Activated CD4-positive, CD25-positive, alpha-beta regulatory T cell treated with anti-CD3 and anti-CD28 coated beads, Interleukin-2, amount 50 U/mL, for 16 hours (primary cell): ENCODE results near the gene GATC.
"Not testable (repeated sequence)": the region's sequence is repeated elsewhere in the genome, so short reads cannot be mapped to it uniquely, and the experiment has no call there.

ENCODE experiments used
- DNase-seq: peaks from one replicate; pipeline ENCODE4 v3.0.0-alpha.2; 2020; ENCODE audit warnings: low read depth, low spot score

The GATC gene

DNA sequence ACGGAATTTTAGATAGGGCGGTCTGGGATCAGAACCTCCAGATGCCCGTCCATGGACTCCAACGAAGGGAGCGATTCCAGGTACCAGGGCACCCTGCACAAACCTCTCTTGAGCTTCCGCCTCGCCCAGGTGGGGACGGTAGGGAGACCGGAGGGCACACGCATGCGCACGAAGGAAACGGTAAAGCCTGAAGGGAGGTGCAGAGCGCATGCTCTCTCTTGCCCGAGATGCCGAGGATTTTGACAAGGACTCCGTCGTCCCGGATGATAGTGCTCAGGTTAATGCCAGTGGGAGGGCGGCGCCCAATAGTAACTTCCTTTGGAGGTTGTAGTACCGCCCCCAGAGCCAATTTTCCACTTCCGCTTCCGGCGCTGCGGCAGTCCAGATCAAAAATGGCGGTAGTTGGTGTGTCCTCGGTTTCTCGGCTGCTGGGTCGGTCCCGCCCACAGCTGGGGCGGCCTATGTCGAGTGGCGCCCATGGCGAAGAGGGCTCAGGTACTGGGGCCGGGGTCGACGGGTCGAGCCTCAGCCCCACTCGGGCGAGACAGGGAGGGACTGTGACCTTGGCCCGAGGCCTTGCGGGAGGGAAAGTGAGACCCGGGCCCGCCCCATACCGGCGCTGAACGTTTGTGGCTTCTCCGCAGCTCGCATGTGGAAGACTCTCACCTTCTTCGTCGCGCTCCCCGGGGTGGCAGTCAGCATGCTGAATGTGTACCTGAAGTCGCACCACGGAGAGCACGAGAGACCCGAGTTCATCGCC, 8.3 kb upstream of the GATC start, which contains the start of gene COX6A1:
COX6A1 (plus strand) TSS at position 379 of the 760 bp plus-strand sequence; CDS start at position 393, 14 bp downstream.
- DNase-seq, result peak; percentile 97

DNA sequence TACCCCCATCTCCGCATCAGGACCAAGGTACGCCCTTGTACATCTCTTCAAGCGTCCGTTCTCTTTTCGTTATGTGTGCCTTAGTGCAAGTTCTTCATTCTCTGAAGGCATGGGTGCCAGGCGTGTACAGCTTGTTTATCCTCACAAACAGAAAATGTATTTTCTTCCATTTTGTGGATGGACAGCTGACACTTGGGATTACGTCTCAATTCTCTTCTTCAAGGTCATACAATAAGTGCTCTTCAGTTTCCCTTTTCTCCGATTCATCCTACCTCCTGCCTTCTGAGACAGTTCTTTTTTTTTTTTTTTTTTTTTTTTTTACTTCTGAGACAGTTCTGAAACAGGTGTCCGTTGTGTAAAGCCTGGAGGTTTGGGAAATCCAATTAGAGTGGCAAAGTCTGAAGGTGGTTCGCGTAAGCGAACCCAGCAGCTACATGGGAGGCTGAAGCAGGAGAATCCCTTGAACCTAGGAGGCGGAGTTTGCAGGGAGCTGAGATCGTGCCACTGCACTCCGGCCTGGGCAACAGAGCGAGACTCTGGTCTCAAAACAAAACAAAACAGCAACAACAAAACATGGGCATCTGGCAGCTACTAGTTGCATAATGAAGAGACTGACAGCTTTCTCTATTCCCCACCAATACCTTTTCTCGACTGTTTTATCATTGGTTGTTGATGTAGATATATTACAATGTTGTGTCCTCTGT, 7.6 kb upstream of the GATC start:
- no peak for DNase-seq

DNA sequence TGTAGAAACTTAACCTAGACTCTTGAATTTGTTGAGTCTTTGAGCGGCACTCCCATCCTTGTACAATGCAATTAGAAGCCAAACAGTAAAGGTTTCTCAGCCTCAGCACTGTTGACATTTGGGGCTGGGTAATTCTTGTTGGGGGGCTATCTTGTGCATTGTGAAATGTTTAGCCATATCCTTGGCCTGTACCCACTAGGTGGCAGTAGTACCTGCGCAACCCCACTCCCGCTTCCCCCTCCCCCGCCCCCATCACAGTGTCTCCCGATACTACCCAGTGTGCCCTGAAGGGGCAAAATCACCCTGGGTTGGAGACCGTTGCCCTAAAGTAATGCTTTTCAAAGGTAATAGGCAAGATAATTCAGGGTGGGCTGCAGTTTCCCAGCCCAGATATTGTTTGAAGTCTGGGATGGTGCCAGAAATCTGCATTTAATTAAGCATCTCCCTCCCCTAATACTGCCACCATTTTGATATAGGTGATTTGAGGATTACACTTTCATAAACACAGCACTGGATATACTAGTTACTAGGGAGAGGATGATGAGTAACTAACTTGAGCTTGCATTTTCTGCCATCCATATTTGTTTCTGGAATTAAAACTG, 6.5 kb upstream of the GATC start:
- peak; percentile 51 for DNase-seq

DNA sequence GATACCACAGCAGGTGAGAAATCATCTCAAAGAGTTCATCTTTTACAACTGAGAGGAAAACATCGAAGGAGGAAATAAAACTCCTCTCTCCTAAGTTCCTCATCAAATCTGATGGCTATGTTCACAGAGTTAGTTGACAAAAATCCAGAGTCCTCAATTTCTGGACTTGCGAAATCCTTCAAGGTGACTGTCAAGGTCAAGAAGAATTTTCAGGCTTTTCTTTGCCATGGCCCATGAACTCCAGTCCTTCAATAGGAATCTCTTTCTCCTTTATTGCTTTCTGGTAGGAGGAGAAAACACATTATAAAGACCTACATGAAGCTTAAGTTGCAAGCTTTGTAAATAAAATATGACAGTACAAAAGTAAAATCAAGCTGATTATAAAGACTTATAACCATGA, 1.6 kb upstream of the GATC start:
- DNase-seq, result no peak

DNA sequence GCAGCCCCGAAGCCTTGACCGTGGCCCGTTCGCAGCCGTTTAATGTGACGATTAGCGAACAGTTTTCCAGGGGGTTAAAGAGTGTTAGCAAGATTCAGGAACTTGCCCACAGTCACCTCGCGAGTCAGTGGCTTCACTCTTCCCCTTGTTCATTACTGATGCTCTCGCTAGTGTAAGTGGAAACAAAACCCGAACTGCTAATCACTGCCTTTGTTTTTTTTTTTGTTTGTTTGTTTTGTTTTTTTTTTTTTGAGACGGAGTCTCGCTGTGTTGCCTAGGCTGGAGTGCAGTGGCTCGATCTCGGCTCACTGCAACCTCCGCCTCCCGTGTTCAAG, 567 bp downstream of the GATC start:
- DNase-seq, result not testable (repeated sequence)

DNA sequence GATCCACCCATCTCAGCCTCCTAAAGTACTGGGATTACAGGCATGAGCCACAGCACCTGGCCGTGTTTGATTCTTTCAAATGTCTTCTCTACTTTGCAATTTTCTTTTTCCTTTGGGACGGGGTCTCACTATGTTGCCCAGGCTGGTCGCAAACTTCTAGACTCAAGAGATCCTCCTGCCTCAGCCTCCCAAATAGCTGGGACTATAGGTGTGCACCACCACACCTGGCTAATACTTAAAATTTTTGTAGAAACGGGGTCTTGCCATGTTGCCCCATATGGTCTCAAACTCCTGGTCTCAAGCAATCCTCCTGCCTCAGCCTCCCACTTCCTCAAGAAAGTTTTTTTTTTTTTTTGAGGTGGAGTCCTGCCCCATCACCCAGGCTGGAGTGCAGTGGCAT, 1.7 kb downstream of the GATC start:
- no peak for DNase-seq

DNA sequence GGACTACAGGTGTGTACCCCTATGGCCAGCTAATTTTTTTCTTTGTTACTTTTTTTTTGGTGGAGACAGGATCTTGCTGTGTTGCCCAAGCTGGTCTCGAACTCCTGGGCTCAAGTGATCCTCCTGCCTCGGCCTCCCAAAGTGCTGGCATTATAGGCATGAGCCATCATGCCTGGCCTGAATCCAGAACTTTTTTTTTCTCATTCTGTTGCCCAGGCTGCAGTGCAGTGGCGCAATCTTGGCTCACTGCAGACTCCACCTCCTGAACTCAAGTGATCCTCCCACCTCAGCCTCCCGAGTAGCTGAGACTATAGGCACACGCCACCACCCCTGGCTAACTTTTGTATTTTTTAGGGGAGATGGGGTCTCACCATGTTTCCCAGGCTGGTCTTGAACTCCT, 6.3 kb downstream of the GATC start:
- DNase-seq, result not testable (repeated sequence)

DNA sequence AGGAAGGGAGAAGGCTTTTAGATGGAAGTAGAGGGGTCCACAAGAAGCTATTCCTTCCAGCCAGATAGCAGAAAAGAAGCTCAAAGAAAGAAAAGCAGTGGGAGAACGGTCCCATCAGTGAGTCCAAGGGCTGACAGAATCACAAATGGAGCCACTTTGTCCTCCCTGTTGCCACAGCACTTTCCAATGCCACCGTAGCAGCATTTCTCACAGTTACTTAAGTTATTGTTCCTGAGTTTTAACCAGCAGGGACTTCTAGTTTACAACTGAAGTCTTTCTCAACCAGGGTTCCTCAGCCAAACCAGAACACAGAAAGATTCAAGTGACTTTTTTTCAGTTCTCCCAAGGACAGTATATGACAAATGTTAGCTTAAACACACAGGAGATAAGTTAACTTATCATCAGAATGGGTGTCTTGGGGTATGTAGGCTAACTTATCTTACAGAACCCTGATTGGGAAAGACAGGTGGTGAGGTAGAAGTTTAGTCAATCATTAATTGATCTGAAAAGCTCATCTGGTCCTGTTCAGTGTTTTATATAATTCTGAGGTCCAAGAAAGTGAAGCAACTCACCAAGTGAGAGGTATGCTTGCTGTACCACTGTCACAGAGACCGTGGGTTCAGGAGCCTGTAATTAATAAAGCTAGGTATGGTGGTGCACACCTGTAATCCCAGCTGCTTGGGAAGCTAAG, 7.0 kb downstream of the GATC start:
- DNase-seq, result no peak

DNA sequence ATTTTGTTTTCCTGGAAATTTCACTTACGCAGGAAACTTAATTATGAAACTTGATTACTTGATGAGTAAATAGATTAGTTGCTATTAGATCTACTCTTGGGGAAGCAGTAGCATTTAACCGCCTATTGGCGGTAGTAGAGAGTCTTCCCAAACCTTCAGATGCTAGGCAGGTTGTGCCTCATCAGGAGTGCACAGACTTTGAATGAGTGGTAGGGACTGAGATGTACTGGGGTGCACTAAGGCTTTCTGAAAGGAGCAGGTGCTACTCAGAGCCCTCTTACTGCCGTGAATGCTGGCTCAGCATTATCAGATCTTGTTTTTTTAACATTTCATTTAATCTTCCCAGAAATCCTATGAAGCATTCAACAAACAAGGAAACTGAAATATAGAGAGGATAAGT, 7.7 kb downstream of the GATC start:
- DNase-seq, result no peak

DNA sequence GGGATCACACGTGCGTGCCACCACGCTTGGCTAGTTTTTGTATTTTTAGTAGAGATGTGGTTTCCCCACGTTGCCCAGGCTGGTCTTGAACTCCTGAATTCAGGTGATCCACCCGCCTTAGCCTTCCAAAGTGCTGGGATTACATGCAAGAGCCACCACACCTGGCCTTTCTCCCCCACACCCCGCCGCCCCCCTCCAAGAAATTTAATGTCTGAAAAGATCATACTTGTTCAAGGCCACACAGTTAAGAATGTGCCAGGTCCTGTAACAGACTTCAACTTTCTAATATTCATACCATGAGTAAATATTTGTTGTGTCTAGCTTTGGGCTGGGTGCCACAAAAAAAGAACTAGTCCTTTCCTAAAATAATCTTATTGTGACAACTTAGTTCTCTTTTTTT, 9.1 kb downstream of the GATC start:
- DNase-seq, result no peak

DNA sequence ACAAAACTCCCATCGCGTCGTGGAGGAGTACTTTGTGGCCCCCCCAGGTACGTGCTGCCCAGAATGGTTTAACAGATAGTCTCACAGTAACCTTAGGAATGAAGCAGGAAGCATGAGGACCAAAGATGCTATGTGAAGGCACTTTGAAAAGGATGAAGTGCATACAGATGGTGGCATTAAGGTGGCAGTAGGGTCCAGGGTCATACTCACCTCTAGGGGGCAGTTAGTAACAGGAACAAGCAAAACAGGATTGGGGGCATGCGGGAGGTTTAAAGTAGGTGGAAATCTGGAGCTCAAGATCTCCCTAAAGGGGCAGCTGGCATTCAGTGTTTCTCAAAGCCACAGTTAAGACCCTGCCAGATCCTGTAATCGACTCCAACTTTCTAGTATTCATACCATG, 10.9 kb downstream of the GATC start:
- DNase-seq, result no peak

DNA sequence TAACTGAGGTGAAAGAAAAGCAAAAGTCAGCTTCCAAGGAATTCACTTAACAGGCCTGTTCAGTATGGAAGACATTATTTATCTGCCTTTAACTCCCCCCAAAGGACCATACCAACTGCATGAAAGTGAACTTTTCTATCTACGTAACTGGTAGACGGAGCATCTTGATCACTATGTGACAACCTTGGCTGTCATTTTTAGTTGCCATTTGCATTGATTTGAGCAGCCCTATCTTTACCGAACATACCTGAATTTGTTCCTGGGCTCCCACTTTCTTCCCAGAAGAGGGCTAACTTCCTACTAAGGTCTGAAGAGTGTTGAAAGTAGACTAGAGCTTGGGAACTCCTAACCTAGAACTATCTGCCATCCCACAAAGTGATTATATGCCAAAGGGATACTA, 13.9 kb downstream of the GATC start:
- DNase-seq, result no peak

DNA sequence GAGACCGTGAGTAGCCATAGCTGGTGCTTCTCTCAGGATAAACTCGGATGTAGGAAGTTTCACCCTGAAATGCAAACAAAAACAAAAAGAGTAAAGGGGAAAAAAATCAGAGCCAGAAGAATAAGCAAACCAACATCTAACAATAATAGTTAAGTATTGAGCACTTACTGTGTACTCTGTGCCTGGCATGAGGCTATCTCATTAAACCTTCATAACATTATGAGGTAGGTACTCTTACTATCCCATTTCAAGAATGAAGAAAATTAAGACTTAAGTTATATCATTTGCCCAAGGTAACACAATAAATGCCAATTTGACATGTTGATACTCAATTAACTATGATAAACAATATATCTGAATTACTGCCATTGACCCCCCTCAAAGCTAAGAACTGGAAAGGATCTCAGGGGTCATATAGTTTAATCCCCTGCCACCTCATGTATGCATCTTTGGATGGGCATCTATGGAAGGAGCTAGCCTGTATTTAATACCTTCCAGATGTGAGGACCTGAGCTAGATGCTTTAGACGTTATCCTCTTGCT, 15.9 kb downstream of the GATC start:
- DNase-seq, result no peak

DNA sequence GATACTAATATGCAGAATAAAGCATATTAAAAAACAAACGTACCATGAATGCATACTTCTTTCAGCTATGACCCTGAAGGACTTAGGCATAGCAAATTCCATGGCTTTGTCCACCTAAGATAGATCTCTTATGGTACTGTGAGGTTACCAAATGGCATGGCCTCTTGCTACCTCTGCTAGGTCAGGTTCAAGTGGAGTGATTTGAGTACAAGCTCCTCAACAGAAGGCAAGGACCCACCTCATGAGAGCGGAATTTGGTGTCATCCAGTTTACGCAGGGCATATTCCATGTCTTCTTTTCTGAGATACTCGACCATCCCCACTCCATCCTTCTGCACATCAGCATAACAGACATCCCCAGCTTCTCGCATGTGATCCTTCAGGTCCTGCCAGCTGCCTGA, 17.5 kb downstream of the GATC start:
- DNase-seq, result no peak

DNA sequence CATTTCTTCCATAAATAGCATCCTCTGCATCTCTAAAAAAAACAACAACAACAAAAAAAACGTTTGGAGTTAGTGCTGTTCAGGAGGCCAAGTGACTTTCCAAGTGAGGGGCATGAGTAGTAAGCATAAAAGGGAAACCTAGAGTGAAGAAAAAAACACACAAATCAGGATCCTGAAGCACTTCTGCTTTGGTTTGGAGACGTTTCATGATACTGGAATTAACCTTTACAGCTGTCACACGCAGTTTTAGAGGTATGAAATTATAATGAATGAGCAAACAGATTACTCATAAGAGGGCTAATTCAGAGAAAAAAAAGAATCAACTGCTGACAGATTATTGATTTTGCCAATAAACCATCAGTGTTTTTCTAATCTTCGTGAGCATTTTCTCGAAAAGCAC, 19.5 kb downstream of the GATC start:
- DNase-seq, result no peak

DNA sequence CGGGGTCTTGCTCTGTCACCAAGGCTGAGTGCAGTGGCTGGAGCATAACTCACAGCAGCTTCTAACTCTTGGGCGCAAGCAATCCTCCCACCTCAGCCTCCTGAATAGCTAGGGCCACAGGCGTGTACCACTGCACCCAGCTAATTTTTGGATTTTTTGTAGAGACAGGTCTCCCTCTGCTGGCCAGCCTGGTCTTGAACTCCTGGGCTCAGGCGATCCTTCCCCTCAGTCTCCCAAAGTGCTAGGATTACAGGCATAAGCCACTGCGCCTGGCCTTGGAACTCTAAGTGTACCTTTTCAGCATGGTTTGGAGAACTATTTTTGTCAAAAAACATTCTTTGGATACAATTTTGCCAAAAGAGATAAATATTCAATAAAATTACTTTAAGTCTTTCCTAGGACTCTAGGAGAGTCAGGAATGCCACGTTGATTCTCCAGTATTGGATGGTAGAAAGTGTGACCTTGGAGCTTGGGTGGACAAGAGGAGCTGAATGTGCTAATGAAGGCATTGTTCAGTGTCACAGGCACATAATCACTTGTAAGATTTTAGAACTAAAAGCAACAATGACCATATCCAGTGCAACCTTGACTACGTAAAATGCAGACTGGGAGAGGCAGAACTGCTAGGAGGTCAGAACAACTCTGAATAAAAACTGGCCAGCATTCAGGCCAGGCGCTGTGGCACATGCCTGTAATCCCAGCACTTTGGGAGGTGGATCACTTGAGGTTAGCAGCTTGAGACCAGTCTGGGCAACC, 20.5 kb downstream of the GATC start:
- peak; percentile 10 for DNase-seq

DNA sequence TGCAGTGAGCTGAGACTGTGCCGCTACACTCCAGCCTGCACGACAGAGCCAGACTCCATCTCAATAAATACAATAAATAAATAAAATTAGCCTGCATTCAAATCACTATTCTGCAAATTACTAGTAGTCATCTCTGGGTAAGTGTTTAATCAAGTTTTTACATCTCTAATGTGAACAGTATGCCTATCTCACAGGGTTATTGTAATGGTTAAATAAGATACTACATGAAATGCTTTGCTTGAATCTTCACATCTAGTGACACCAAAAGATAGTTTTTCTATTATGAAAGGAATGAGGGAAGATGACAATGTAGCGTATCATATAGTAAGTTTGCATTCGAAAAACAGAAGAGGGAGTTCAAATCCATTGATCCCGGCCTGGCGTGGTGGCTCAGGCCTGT, 21.2 kb downstream of the GATC start:
- no peak for DNase-seq

DNA sequence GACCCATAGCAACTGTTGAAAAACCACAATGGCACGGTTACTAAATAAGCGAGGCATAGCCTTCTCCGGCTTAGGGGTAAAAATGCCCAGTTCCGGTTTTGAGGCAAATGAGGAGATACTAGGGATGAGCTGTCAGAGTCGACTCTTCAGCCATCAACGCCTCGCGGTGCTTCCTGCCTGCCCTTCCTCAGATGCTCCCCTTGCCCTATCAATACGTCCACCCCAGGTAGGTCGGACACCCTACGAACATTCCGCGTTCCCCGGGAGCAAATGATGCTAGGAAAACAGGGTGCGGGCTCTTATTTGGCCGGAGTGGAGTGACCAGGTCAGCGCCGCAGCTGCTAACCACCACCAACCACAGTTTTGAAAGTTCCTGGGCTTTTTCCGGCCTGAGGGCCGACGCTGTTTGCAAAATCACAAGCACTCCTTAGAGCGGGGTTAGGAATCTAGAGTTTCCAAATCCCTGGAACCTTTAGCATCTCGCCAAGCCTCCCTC, 22.1 kb downstream of the GATC start:
- no peak for DNase-seq

DNA sequence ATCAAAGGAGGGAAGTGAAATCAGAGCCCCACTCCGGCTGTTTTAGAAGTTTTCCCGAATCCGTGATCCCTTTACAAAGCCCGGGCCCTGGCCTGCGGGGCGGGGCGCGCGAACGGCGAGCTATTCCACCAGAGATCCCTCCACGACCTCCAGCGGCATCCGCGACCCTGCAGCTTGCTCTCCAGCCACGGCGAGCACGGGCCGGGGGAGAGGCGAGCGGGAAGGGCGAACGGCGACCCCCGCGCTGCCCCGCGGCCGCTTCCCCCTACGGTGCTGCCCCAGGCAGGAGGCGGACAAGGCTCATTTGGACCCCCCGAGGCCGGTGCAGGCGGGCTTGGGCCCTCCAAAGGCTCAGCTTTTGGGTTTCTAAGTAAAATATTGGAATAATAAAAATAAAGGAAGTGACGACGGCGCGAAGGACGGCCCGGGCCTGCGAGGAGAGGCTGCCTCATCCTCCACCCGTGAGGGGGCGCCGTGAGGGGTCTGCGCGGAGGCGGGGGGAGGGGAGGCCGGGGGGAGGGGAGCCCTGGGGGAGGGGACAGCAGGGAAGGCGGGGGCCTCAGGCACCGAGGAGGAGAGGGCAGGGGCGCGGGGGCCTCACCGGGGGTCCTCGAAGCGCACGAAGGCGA, 22.7 kb downstream of the GATC start:
- peak; percentile 24 for DNase-seq

DNA sequence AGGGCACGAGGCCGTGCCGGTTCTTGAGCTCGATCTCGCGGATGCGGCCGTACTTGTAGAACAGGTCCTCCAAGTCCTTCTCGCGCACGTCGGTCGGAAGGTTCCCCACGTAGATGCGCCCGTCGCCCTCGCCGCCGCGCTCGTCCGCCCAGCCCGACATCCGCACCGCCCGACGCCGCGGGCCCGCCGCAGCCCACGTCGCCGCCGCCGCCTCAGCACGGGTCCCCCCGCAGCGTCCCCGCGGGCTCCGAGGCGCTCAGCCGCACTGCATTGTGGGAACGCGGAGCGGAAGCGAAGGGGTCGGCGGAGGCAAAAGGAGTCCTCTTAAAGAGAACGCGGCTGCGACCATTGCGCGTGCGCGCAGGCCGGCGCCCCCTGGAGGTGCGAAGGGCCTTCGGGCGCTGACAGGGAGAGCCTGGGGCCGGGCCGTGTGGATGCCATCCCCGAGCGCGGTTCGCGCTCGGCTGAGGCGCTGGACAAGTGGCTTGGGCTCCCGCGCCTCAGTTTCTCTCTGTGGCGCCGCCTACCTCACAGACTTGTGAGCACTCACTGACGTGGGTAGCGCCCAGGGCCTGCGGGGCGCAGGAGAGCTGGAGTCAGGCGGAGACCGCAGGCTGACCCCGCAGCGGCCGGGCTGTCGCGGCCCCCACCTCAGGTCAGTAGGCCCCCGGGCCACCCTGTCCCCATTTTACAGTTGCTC, 23.4 kb downstream of the GATC start, which contains the start of gene SRSF9:
SRSF9 (minus strand) TSS at position 299 of the 700 bp plus-strand sequence; CDS start at position 160, 139 bp downstream.
- DNase-seq, result peak; percentile 99
